Neuron (in vitro differentiated cells): ENCODE results near the gene TRMO.
"Not testable (repeated sequence)": the region's sequence is repeated elsewhere in the genome, so short reads cannot be mapped to it uniquely, and the experiment has no call there.

Experiments
- H2AFZ ChIP-seq: one replicate; pipeline ENCODE4 v1.6.1; 2013; ENCODE audit warnings: low read depth, mild to moderate bottlenecking, inconsistent platforms, low read length, moderate library complexity
- H3K27me3 ChIP-seq: one replicate; pipeline ENCODE4 v1.6.1; 2013; ENCODE audit warnings: low read length; ENCODE audit not compliant: insufficient read depth
- H3K36me3 ChIP-seq: one replicate; pipeline ENCODE4 v1.6.1; 2013; ENCODE audit warnings: low read length; ENCODE audit not compliant: insufficient read depth
- H3K4me1 ChIP-seq: one replicate; pipeline ENCODE4 v1.6.1; 2013; ENCODE audit warnings: low read length; ENCODE audit not compliant: insufficient read depth
- H3K4me3 ChIP-seq: 2 replicates; pipeline ENCODE4 v1.5.1; 2013; ENCODE audit warnings: mild to moderate bottlenecking, low read length, moderate library complexity
- H3K9me3 ChIP-seq: one replicate; pipeline ENCODE4 v1.6.1; 2013; ENCODE audit warnings: low read length

The TRMO gene, protein sequence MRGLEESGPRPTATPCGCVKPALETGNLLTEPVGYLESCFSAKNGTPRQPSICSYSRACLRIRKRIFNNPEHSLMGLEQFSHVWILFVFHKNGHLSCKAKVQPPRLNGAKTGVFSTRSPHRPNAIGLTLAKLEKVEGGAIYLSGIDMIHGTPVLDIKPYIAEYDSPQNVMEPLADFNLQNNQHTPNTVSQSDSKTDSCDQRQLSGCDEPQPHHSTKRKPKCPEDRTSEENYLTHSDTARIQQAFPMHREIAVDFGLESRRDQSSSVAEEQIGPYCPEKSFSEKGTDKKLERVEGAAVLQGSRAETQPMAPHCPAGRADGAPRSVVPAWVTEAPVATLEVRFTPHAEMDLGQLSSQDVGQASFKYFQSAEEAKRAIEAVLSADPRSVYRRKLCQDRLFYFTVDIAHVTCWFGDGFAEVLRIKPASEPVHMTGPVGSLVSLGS

GRCh38 chr9:97921959-97922724 lies at the start of gene TRMO:
Gene TRMO (minus strand): TSS chr9:97922500. CDS start chr9:97922493, 7 bp downstream.
- Histone ChIP-seq H3K36me3 (no peaks in the 10 kb centered on the region), H3K4me1 (peaks cover 4% of the 10 kb centered on the region), H3K4me3 (peak within 1 kb of the TSS; percentile 65), H3K27me3 (peaks cover 7% of the 10 kb centered on the region), H2AFZ (peak within 1 kb of the TSS; percentile 30), H3K9me3 (no peaks in the 10 kb centered on the region)

GRCh38 chr9:97970165-97970564 lies 47.9 kb upstream of the TRMO start:
- Histone ChIP-seq H3K4me1 (no peaks in the 10 kb centered on the region), H3K36me3 (no peaks in the 10 kb centered on the region)

GRCh38 chr9:97969014-97969413 lies 46.7 kb upstream of the TRMO start:
- H3K36me3 ChIP-seq, result no peaks in the 10 kb centered on the region
- H3K9me3 ChIP-seq, result no peaks in the 10 kb centered on the region
- H2AFZ ChIP-seq, result no peak overlapping the region
- peaks cover 16% of the 10 kb centered on the region for H3K27me3 ChIP-seq
- no peak overlapping the region for H3K4me3 ChIP-seq
- H3K4me1 ChIP-seq, result no peaks in the 10 kb centered on the region

More at GRCh38 chr9:97970165-97970564, 47.9 kb upstream of the TRMO start:
- peaks cover 11% of the 10 kb centered on the region for H3K27me3 ChIP-seq
- no peaks in the 10 kb centered on the region for H3K9me3 ChIP-seq
- no peak overlapping the region for H3K4me3 ChIP-seq
- H2AFZ ChIP-seq, result no peak overlapping the region

DNA sequence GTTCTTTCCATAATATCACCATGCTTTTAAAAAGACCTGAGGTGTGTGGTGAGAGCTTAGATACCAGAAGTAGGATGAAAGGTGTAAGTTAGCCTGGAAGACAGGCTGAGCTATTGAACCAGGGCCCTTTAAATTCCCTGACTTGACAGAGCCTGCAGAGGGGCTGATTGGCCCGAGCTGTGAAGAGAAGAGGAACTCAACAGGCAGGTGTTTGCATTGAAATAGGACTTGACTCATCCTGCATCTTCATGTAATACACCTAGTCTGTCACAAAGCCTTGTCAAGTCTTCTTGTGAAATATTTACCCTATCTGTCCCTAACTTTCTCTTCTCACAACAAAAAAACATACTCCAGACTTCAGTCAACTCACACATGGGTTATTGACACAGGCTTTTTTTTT lies 44.2 kb upstream of the TRMO start:
- Histone ChIP-seq H3K36me3 (no peaks in the 10 kb centered on the region), H3K27me3 (peaks cover 26% of the 10 kb centered on the region), H3K4me3 (no peak overlapping the region), H3K9me3 (no peaks in the 10 kb centered on the region), H2AFZ (no peak overlapping the region), H3K4me1 (no peaks in the 10 kb centered on the region)

DNA sequence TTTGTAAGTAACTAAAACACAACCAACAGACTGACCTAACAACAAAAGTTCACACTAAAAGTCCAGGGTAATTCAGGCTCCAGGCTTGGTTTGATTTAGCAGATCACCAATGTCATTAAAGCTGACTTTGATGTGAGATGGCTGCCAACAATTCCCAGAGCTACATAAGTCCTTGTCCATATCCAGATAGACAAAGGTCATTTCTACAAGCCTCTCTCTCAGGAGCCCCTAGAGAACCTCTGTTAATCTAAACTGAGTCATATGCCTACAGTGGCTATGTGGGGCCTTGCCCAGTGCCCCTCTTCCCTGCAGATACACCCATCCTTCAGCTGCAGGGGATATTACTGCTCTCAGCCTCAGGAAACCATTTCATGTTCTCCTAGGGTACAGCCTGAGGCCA lies 42.6 kb upstream of the TRMO start:
- Histone ChIP-seq H3K4me1 (no peaks in the 10 kb centered on the region), H3K9me3 (no peaks in the 10 kb centered on the region), H3K36me3 (no peaks in the 10 kb centered on the region), H3K27me3 (peaks cover 26% of the 10 kb centered on the region), H3K4me3 (no peak overlapping the region), H2AFZ (no peak overlapping the region)

- Histone ChIP-seq H2AFZ (no peak overlapping the region), H3K36me3 (no peaks in the 10 kb centered on the region), H3K4me3 (no peak overlapping the region), H3K4me1 (no peaks in the 10 kb centered on the region), H3K27me3 (peaks cover 30% of the 10 kb centered on the region), H3K9me3 (no peaks in the 10 kb centered on the region)
Measured at GRCh38 chr9:97963232-97963631, 40.9 kb upstream of the TRMO start.

- no peak overlapping the region for H3K4me3 ChIP-seq
- no peak overlapping the region for H2AFZ ChIP-seq
- no peaks in the 10 kb centered on the region for H3K4me1 ChIP-seq
- H3K9me3 ChIP-seq, result no peaks in the 10 kb centered on the region
- H3K27me3 ChIP-seq, result peaks cover 30% of the 10 kb centered on the region
- no peaks in the 10 kb centered on the region for H3K36me3 ChIP-seq
Measured at GRCh38 chr9:97962575-97962974, 40.3 kb upstream of the TRMO start.

DNA sequence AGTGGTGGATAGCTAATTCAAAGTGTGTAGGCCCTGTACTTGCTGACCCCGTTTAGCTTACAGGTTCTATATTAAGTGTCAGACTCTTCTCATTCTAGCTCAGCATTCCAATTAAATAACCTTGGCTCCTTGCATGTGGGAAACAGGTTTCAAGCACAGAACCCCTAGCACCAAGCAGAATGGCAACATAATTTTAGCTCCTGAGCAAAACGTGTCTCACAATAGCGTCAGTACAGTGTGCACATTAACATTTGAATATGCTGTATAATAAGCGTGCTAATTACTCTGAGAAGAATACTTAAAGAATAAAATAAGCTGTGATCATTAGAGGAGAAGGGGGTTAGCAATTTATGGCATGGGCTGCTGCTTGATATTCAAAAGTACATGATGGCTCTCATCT lies 39.8 kb upstream of the TRMO start:
- Histone ChIP-seq H3K4me3 (no peak overlapping the region), H3K4me1 (no peaks in the 10 kb centered on the region), H3K9me3 (no peaks in the 10 kb centered on the region), H3K27me3 (peaks cover 30% of the 10 kb centered on the region), H3K36me3 (no peaks in the 10 kb centered on the region), H2AFZ (no peak overlapping the region)

DNA sequence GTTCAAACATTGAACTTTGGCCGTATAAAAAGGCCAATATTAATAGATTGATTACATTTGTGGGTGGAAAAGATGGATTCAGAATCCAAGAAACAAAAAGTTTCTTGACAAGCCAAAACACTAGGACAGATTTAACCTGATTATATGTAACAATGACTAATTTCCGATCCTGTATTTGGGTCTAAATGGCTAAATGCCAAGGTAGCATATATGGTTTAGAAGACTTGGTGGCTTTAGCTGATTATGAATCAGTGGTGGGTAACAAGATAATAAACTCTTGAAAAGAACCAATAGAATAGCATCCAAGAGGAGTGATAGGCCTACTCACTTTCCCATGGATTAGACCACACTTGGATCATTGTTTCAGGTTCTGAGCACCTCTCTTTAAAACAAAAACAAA lies 39.1 kb upstream of the TRMO start:
- H2AFZ ChIP-seq, result no peak overlapping the region
- peaks cover 30% of the 10 kb centered on the region for H3K27me3 ChIP-seq
- H3K36me3 ChIP-seq, result no peaks in the 10 kb centered on the region
- no peak overlapping the region for H3K4me3 ChIP-seq
- no peaks in the 10 kb centered on the region for H3K4me1 ChIP-seq
- no peaks in the 10 kb centered on the region for H3K9me3 ChIP-seq

DNA sequence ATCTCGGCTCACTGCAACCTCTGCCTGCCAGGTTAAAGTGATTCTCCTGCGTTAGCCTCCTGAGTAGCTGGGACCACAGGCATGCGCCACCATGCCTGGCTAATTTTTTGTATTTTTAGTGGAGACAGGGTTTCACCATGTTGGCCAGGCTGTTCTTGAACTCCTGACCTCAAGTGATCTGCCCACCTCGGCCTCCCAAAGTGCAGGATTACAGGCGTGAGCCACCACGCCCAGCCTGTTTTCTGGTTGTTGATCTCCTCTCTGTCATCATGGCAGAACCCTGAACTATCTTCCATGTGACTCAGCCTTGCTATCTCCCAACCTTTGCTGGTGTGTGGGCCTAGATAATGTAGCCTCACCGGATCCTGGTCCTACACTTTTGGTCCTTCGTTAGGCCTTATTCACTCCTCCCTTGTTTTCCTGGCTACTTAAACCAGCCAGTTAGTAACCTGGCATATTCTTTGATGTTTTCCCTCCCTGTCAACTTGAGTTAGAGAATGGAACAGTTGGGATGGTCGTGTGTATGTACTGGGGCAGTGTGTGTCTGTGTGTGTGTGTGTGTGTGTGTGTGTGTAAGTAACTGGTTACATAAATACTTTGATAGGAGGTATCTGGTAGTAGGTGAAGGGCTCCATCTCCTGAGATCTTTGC lies 38.5 kb upstream of the TRMO start:
- not testable (repeated sequence) for H3K36me3 ChIP-seq, H2AFZ ChIP-seq, H3K4me1 ChIP-seq, H3K9me3 ChIP-seq, H3K4me3 ChIP-seq
- H3K27me3 ChIP-seq, result peaks cover 29% of the 10 kb centered on the region

- H3K4me3 ChIP-seq, result no peak overlapping the region
- no peaks in the 10 kb centered on the region for H3K9me3 ChIP-seq
- H2AFZ ChIP-seq, result no peak overlapping the region
- H3K36me3 ChIP-seq, result no peaks in the 10 kb centered on the region
- H3K4me1 ChIP-seq, result no peaks in the 10 kb centered on the region
- H3K27me3 ChIP-seq, result peaks cover 22% of the 10 kb centered on the region
Measured at GRCh38 chr9:97959585-97959984, 37.3 kb upstream of the TRMO start.

- H3K36me3 ChIP-seq, result no peaks in the 10 kb centered on the region
- H2AFZ ChIP-seq, result no peak overlapping the region
- H3K4me3 ChIP-seq, result no peak overlapping the region
- no peaks in the 10 kb centered on the region for H3K9me3 ChIP-seq
- peaks cover 18% of the 10 kb centered on the region for H3K27me3 ChIP-seq
- H3K4me1 ChIP-seq, result no peaks in the 10 kb centered on the region
Measured at GRCh38 chr9:97958812-97959511, 36.7 kb upstream of the TRMO start.
